GOT3 (cell line): ENCODE data around the gene CYFIP1.

ENCODE experiments used
- DNase-seq: peaks from one replicate; lab custom pipeline; 2025; ENCODE audit warnings: mixed read lengths; lab: John Stamatoyannopoulos, UW

Gene CYFIP1

GRCh38 chr15:22950256-22950990 is 29.7 kb downstream of the CYFIP1 start:
- DNase-seq = no peak

DNA sequence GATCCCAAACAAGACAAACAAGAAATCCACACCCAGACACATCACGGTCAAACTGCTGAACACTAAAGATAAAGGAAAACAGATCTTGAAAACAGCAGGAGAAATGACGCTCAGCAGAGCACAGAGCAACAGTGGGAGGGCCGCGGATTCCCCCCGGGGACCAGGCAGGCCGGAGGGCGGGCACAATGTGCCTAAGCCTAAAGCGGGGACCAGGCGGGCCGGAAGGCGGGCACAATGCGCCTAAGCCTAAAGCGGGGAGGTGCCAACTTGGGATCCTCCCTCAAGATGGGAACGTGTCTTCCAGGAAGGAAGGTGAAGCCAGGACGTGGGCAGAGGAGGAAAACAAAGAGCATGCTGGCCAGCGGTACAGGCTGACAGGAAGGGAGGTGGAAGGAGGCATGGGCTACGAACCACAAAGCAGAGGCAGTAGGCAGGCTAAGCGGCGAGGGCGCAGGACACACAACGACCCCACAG is 31.1 kb downstream of the CYFIP1 start:
- no peak for DNase-seq

- DNase-seq = no peak
Observed at GRCh38 chr15:22948056-22948455, 32.1 kb downstream of the CYFIP1 start.

- DNase-seq = no peak
Observed at GRCh38 chr15:22947101-22948000, 32.8 kb downstream of the CYFIP1 start.

- no peak for DNase-seq
Observed at GRCh38 chr15:22945071-22945470, 35.1 kb downstream of the CYFIP1 start.

GRCh38 chr15:22944651-22945050 is 35.5 kb downstream of the CYFIP1 start:
- DNase-seq = no peak

- DNase-seq = no peak
Observed at GRCh38 chr15:22942877-22943276, 37.3 kb downstream of the CYFIP1 start.

GRCh38 chr15:22942306-22942855 is 37.8 kb downstream of the CYFIP1 start:
- DNase-seq = no peak

DNA sequence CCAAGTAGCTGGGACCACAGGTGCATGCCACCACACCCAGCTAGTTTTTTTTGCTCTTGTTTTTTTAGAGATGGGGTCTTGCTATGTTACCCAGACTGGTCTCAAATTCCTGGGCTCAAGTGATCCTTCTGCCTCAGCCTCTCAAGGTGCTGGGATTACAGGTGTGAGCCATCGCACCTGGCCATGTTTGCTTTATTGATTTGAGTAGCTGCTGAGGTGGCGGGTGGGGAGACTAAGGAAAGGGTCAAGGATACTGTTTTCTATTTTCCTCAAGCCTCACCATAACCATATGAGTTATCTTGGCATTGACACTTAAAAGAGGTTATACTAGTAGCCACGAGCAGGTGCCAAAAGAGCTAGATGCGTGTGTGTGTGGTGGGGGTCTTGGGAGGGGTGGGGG is 39.0 kb downstream of the CYFIP1 start:
- DNase-seq = no peak

GRCh38 chr15:22939652-22940061 is 40.5 kb downstream of the CYFIP1 start:
- DNase-seq = no peak

- DNase-seq = no peak
Observed at GRCh38 chr15:22939051-22939450, 41.1 kb downstream of the CYFIP1 start.

- no peak for DNase-seq
Observed at GRCh38 chr15:22936577-22937472, 43.3 kb downstream of the CYFIP1 start.

- no peak for DNase-seq
Observed at GRCh38 chr15:22933641-22934061, 46.5 kb downstream of the CYFIP1 start.

- no peak for DNase-seq
Observed at GRCh38 chr15:22931784-22932536, 48.2 kb downstream of the CYFIP1 start.

- no peak for DNase-seq
Observed at GRCh38 chr15:22930782-22931484, 49.2 kb downstream of the CYFIP1 start.

- no peak for DNase-seq
Observed at GRCh38 chr15:22927761-22928160, 52.4 kb downstream of the CYFIP1 start.

- DNase-seq = no peak
Observed at GRCh38 chr15:22925875-22926274, 54.3 kb downstream of the CYFIP1 start.

GRCh38 chr15:22922003-22922402 is 58.2 kb downstream of the CYFIP1 start:
- DNase-seq = no peak

DNA sequence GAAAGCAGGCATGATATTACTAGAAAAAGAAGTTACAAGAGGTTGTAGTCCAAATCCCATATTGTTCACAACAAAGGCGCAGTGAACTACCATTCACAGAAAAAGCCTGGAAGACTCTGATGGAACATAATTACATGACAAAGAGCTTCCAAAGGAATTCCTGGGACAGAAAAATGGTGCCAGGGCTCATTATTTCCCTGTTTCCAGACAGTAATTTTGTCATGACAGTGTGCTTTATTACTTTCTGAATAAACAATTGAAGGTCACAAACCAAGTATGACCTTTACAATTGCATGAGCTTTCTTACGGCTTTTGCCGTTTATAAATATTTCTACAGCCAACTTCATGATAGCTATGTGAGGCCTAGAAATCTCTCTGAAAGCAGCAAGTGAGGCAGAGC is 61.0 kb downstream of the CYFIP1 start:
- no peak for DNase-seq

- no peak for DNase-seq
Observed at GRCh38 chr15:22918596-22919140, 61.5 kb downstream of the CYFIP1 start.
